Loucy (cell line): ENCODE measurements around the gene FRG2B.
"Not testable (repeated sequence)": the region's sequence is repeated elsewhere in the genome, so short reads cannot be mapped to it uniquely, and the experiment has no call there.

Experiments
- H2AFZ ChIP-seq: fragments of 200-600 bp; sonication (generic); 2 replicates; pipeline ENCODE4 v1.6.0; 2016; ENCODE audit warnings: antibody characterized with exemption, mild to moderate bottlenecking, low read length, moderate library complexity
- H3F3A ChIP-seq: fragments of 200-600 bp; 2 replicates; pipeline ENCODE4 v1.6.0; 2016; ENCODE audit warnings: antibody characterized with exemption, low read depth, mild to moderate bottlenecking
- H3K27me3 ChIP-seq: fragments of 200-600 bp; sonication (generic); 2 replicates; pipeline ENCODE4 v1.6.1; 2014; ENCODE audit warnings: low read length, mild to moderate bottlenecking; ENCODE audit not compliant: insufficient read depth, poor library complexity, severe bottlenecking
- H3K36me3 ChIP-seq: fragments of 200-600 bp; sonication (generic); 2 replicates; pipeline ENCODE4 v1.6.1; 2016; ENCODE audit warnings: low read length; ENCODE audit not compliant: insufficient read depth
- H3K4me1 ChIP-seq: fragments of 200-600 bp; sonication (generic); 2 replicates; pipeline ENCODE4 v1.5.1; 2014; ENCODE audit warnings: low read length, mild to moderate bottlenecking; ENCODE audit not compliant: insufficient read depth, poor library complexity, severe bottlenecking
- H3K4me2 ChIP-seq: fragments of 200-600 bp; sonication (generic); 2 replicates; pipeline ENCODE4 v1.6.0; 2014; ENCODE audit warnings: antibody characterized with exemption, low read length, low read depth, mild to moderate bottlenecking; ENCODE audit not compliant: poor library complexity, severe bottlenecking
- H3K4me3 ChIP-seq: fragments of 200-600 bp; sonication (generic); 2 replicates; pipeline ENCODE4 v1.5.1; 2014; ENCODE audit warnings: low read length, mild to moderate bottlenecking, mixed read lengths; ENCODE audit not compliant: poor library complexity, severe bottlenecking
- H3K79me2 ChIP-seq: fragments of 200-600 bp; sonication (generic); 2 replicates; pipeline ENCODE4 v1.6.1; 2014; ENCODE audit warnings: low read length; ENCODE audit not compliant: insufficient read depth
- H3K9ac ChIP-seq: fragments of 200-600 bp; sonication (generic); 2 replicates; pipeline ENCODE4 v1.6.0; 2014; ENCODE audit warnings: mild to moderate bottlenecking, low read depth, low read length, moderate library complexity; ENCODE audit not compliant: poor library complexity, severe bottlenecking
- H3K9me2 ChIP-seq: fragments of 200-600 bp; sonication (generic); replicated peaks from 2 replicates; pipeline ENCODE4 v1.6.1; 2016; ENCODE audit warnings: low read depth, low read length, mixed read lengths
- H3K9me3 ChIP-seq: fragments of 200-600 bp; sonication (generic); 2 replicates; pipeline ENCODE4 v1.6.1; 2014; ENCODE audit warnings: mild to moderate bottlenecking, antibody characterized with exemption, low read length, low read depth; ENCODE audit not compliant: insufficient read depth
- H4K20me1 ChIP-seq: fragments of 200-600 bp; sonication (generic); 2 replicates; pipeline ENCODE4 v1.6.0; 2014; ENCODE audit warnings: antibody characterized with exemption, low read length, mild to moderate bottlenecking; ENCODE audit not compliant: insufficient read depth, poor library complexity, severe bottlenecking
- CTCF ChIP-seq: fragments of 200-600 bp; sonication (generic); conservative IDR thresholded peaks from 2 replicates; pipeline ENCODE4 v1.5.1; 2014; ENCODE audit warnings: mild to moderate bottlenecking, antibody characterized with exemption, low read length

The FRG2B gene

GRCh38 chr10:133626695-133627094 is at the start of gene FRG2B:
Gene FRG2B, minus strand, starts transcription at chr10:133626795. Its CDS starts 53 bp downstream, at chr10:133626742.
- H3K9me3 ChIP-seq, H3K4me2 ChIP-seq, H3F3A ChIP-seq, H3K79me2 ChIP-seq, H3K4me3 ChIP-seq, H2AFZ ChIP-seq, H3K9ac ChIP-seq, H3K9me2 ChIP-seq, H4K20me1 ChIP-seq, H3K4me1 ChIP-seq, H3K27me3 ChIP-seq, H3K36me3 ChIP-seq: not testable (repeated sequence)

GRCh38 chr10:133667446-133667845 is 40.9 kb upstream of the FRG2B start:
- H3K4me2 ChIP-seq, H3K27me3 ChIP-seq, H3K79me2 ChIP-seq, H3F3A ChIP-seq, H3K9ac ChIP-seq, H3K36me3 ChIP-seq, H4K20me1 ChIP-seq, H3K9me3 ChIP-seq, H3K4me1 ChIP-seq, H2AFZ ChIP-seq, H3K4me3 ChIP-seq, H3K9me2 ChIP-seq: not testable (repeated sequence)

GRCh38 chr10:133663544-133664160 is 37.1 kb upstream of the FRG2B start:
- peak; percentile 9; the same call in 1 of the 2 replicates for TF ChIP-seq CTCF
- not testable (repeated sequence) for H3K79me2 ChIP-seq, H3K36me3 ChIP-seq, H3K9me3 ChIP-seq, H3K9ac ChIP-seq, H3K4me1 ChIP-seq, H2AFZ ChIP-seq, H3K9me2 ChIP-seq, H3K4me3 ChIP-seq, H3K4me2 ChIP-seq, H3K27me3 ChIP-seq, H3F3A ChIP-seq, H4K20me1 ChIP-seq

GRCh38 chr10:133661122-133661521 is 34.5 kb upstream of the FRG2B start:
- not testable (repeated sequence) for H3K79me2 ChIP-seq, H3K9ac ChIP-seq, H3K36me3 ChIP-seq, H3F3A ChIP-seq, H3K27me3 ChIP-seq, H3K9me3 ChIP-seq, H3K9me2 ChIP-seq, H3K4me3 ChIP-seq, H2AFZ ChIP-seq, H3K4me1 ChIP-seq, H3K4me2 ChIP-seq, H4K20me1 ChIP-seq

- H3K4me2 ChIP-seq, H2AFZ ChIP-seq, H3K4me3 ChIP-seq, H3K27me3 ChIP-seq, H3K9me2 ChIP-seq, H3K4me1 ChIP-seq, H3K9me3 ChIP-seq, H3F3A ChIP-seq, H4K20me1 ChIP-seq, H3K9ac ChIP-seq, H3K79me2 ChIP-seq, H3K36me3 ChIP-seq: not testable (repeated sequence)
Observed at GRCh38 chr10:133660516-133660915, 33.9 kb upstream of the FRG2B start.

- not testable (repeated sequence) for H4K20me1 ChIP-seq, H3K4me1 ChIP-seq, H3K79me2 ChIP-seq, H2AFZ ChIP-seq, H3K27me3 ChIP-seq, H3K9me3 ChIP-seq, H3K9me2 ChIP-seq, H3K4me3 ChIP-seq, H3F3A ChIP-seq, H3K4me2 ChIP-seq, H3K9ac ChIP-seq, H3K36me3 ChIP-seq
Observed at GRCh38 chr10:133657276-133657675, 30.7 kb upstream of the FRG2B start.

GRCh38 chr10:133648872-133649455 is 22.4 kb upstream of the FRG2B start:
- H3K4me2 ChIP-seq, H3K36me3 ChIP-seq, H3F3A ChIP-seq, H2AFZ ChIP-seq, H4K20me1 ChIP-seq, H3K79me2 ChIP-seq, H3K4me3 ChIP-seq, H3K9ac ChIP-seq, H3K9me2 ChIP-seq, H3K4me1 ChIP-seq, H3K9me3 ChIP-seq, H3K27me3 ChIP-seq: not testable (repeated sequence)
